Upper lobe of right lung (tissue), 1 donor: Measurements from ENCODE around the gene IFNAR1. TPM values are rescaled to one million over a fixed set of nuclear protein-coding genes. Genes with fewer than 3 reads are reported as not detected.

ENCODE experiments used
- ATAC-seq: fragments of 200-7000 bp; cut with Tn5 transposase; one replicate; pipeline ENCODE4 v1.9.1; 2020; ENCODE audit warnings: mild to moderate bottlenecking, moderate library complexity
- DNase-seq: peaks from one replicate; pipeline ENCODE4 v3.0.0-alpha.2; 2020
- H3K27ac ChIP-seq: fragments of 200-600 bp; one replicate; pipeline ENCODE4 v1.8.0; 2022
- H3K27me3 ChIP-seq: fragments of 200-600 bp; one replicate; pipeline ENCODE4 v1.8.0; 2022; ENCODE audit warnings: mild to moderate bottlenecking
- H3K36me3 ChIP-seq: fragments of 200-600 bp; one replicate; pipeline ENCODE4 v1.8.0; 2022
- H3K4me1 ChIP-seq: fragments of 200-600 bp; one replicate; pipeline ENCODE4 v1.8.0; 2022
- H3K4me3 ChIP-seq: fragments of 200-600 bp; one replicate; pipeline ENCODE4 v1.8.0; 2022; ENCODE audit warnings: mild to moderate bottlenecking
- H3K9me3 ChIP-seq: fragments of 200-600 bp; one replicate; pipeline ENCODE4 v1.8.0; 2022
- CTCF ChIP-seq: fragments of 200-600 bp; IDR thresholded peaks from one replicate; pipeline ENCODE4 v1.8.0; 2022; ENCODE audit warnings: antibody characterized with exemption
- intact Hi-C: fragments of 100-400 bp; cut with DNase I; formaldehyde crosslinking; loops from one replicate; pipeline ENCODE4 v1.11.0; 2022
- total RNA-seq: library from RNA; stranded (reverse); fragmentation: NEBNext Ultra II Directional; extraction: Animal tissue kit (Norgen Biotek cat#: 25700); gene quantifications from one replicate; pipeline ENCODE4 v1.2.1, GENCODE V29; 2021
- donor health status: DM: no; HTN: yes; CAD: no; lungs with severe emphysema.

The IFNAR1 gene
- total RNA-seq, 1 donor from 2014 or later, result 72.1 TPM

- Histone ChIP-seq H3K4me3 (no peak overlapping the region), H3K4me1 (peaks cover 2% of the 10 kb centered on the region), H3K27ac (no peak overlapping the region), H3K27me3 (no peaks in the 10 kb centered on the region), H3K36me3 (peaks cover 27% of the 10 kb centered on the region), H3K9me3 (no peaks in the 10 kb centered on the region)
- DNase-seq (no peak), ATAC-seq (no peak)
- TF ChIP-seq CTCF, result no peak
- intact Hi-C loops, result no loop called here
These were observed 9.4 kb downstream of the IFNAR1 start for GRCh38 chr21:33334191-33334590.

- Histone ChIP-seq H3K4me3 (no peak overlapping the region), H3K9me3 (no peaks in the 10 kb centered on the region), H3K27ac (no peak overlapping the region), H3K36me3 (peaks cover 27% of the 10 kb centered on the region), H3K4me1 (peaks cover 8% of the 10 kb centered on the region), H3K27me3 (no peaks in the 10 kb centered on the region)
- DNase-seq (no peak), ATAC-seq (peak; percentile 20)
- no peak for TF ChIP-seq CTCF
- intact Hi-C loops, result no loop called here
These were observed 10.1 kb downstream of the IFNAR1 start for GRCh38 chr21:33334824-33335223.

GRCh38 chr21:33339135-33339534 is 14.4 kb downstream of the IFNAR1 start:
- Histone ChIP-seq H3K27ac (no peak overlapping the region), H3K27me3 (no peaks in the 10 kb centered on the region), H3K4me3 (no peak overlapping the region), H3K4me1 (peaks cover 13% of the 10 kb centered on the region), H3K9me3 (no peaks in the 10 kb centered on the region), H3K36me3 (peaks cover 54% of the 10 kb centered on the region)
- no peak for ATAC-seq
- intact Hi-C loops, result no loop called here
- no peak for TF ChIP-seq CTCF
- no peak for DNase-seq

- Histone ChIP-seq H3K27me3 (no peaks in the 10 kb centered on the region), H3K4me3 (no peak overlapping the region), H3K4me1 (peaks cover 13% of the 10 kb centered on the region), H3K9me3 (no peaks in the 10 kb centered on the region), H3K36me3 (peaks cover 62% of the 10 kb centered on the region), H3K27ac (no peak overlapping the region)
- DNase-seq (no peak), ATAC-seq (no peak)
- no peak for TF ChIP-seq CTCF
- intact Hi-C loops, result no loop called here
These were observed 15.1 kb downstream of the IFNAR1 start for GRCh38 chr21:33339918-33340317.

- Histone ChIP-seq H3K4me3 (no peak overlapping the region), H3K9me3 (no peaks in the 10 kb centered on the region), H3K4me1 (no peaks in the 10 kb centered on the region), H3K36me3 (peaks cover 85% of the 10 kb centered on the region), H3K27ac (no peak overlapping the region), H3K27me3 (no peaks in the 10 kb centered on the region)
- no peak for TF ChIP-seq CTCF
- DNase-seq, result no peak
- intact Hi-C loops, result no loop called here
- ATAC-seq, result no peak
These were observed 21.0 kb downstream of the IFNAR1 start for GRCh38 chr21:33345751-33346238.

GRCh38 chr21:33348706-33349105 is 23.9 kb downstream of the IFNAR1 start:
- H3K36me3 ChIP-seq, result peaks cover 86% of the 10 kb centered on the region

More at GRCh38 chr21:33348706-33349105, 23.9 kb downstream of the IFNAR1 start:
- ATAC-seq (no peak), DNase-seq (no peak)
- no peak overlapping the region for H3K4me3 ChIP-seq
- no peaks in the 10 kb centered on the region for H3K27me3 ChIP-seq
- H3K27ac ChIP-seq, result no peak overlapping the region
- intact Hi-C loops, result no loop called here
- H3K4me1 ChIP-seq, result no peaks in the 10 kb centered on the region
- TF ChIP-seq CTCF, result no peak
- no peaks in the 10 kb centered on the region for H3K9me3 ChIP-seq
